Heart left ventricle (tissue), 16 donors: ENCODE data around the gene TSPY3. TPM values are rescaled to one million over a fixed set of nuclear protein-coding genes. Genes with fewer than 3 reads are reported as not detected.
"Not testable (repeated sequence)": the region's sequence is repeated elsewhere in the genome, so short reads cannot be mapped to it uniquely, and the experiment has no call there.

Experiments used
- ATAC-seq, 4 donors: fragments of 200-7000 bp; cut with Tn5 transposase; one replicate each; pipeline ENCODE4 v1.9.1; 2020 to 2022; ENCODE audit warnings: moderate library complexity in 4 of 4, mild to moderate bottlenecking in 3 of 4, moderate number of reproducible peaks in 1 of 4
- DNase-seq, 5 donors: peaks; one replicate each; pipeline ENCODE4 v3.0.0-alpha.2; 2020
- H3K27ac ChIP-seq, 12 donors: fragments of 200-600 bp; sonication (generic) in 4 of 12; one replicate each; pipeline versions ENCODE4 v1.5.0 to v1.8.0; 2016 to 2022; ENCODE audit warnings: mild to moderate bottlenecking in 2 of 12
- H3K27me3 ChIP-seq, 9 donors: fragments of 200-600 bp; sonication (generic) in 2 of 9; one replicate each; pipeline versions ENCODE4 v1.5.1 to v1.8.0; 2016 to 2022; ENCODE audit warnings: mild to moderate bottlenecking in 3 of 9
- H3K36me3 ChIP-seq, 9 donors: fragments of 200-600 bp; sonication (generic) in 2 of 9; one replicate each; pipeline versions ENCODE4 v1.5.0 to v1.8.0; 2018 to 2022; ENCODE audit warnings: mild to moderate bottlenecking in 2 of 9
- H3K4me1 ChIP-seq, 12 donors: fragments of 200-600 bp; sonication (generic) in 4 of 12; one replicate each; pipeline versions ENCODE4 v1.5.0 to v1.8.0; 2016 to 2022; ENCODE audit warnings: mild to moderate bottlenecking in 3 of 12
- H3K4me3 ChIP-seq, 12 donors: fragments of 200-600 bp; sonication (generic) in 4 of 12; one replicate each; pipeline versions ENCODE4 v1.5.0 to v1.8.0; 2017 to 2022; ENCODE audit warnings: mild to moderate bottlenecking in 9 of 12, moderate library complexity in 4 of 12
- H3K9me3 ChIP-seq, 12 donors: fragments of 200-600 bp; sonication (generic) in 4 of 12; one replicate each; pipeline versions ENCODE4 v1.5.0 to v1.8.0; 2016 to 2022; ENCODE audit warnings: mild to moderate bottlenecking in 1 of 12
- WGBS, 4 donors: extraction: QIAGEN DNeasy Blood & Tissue Kit in 2 of 4; methylation state at CpG; one replicate each; pipeline versions ENCODE4 v1.1.5 to v1.1.7; 2013 to 2018; 5-methylcytosine and 5-hydroxymethylcytosine counted together
- intact Hi-C, 10 donors: fragments of 100-400 bp; cut with DNase I; formaldehyde crosslinking; loops; one replicate each; pipeline versions ENCODE4 v1.11.1 to v1.14.2; 2022
- long read RNA-seq, 3 donors: library from polyadenylated mRNA; unstranded; transcript quantifications; one replicate each; pipeline ENCODE4 v2.0.0, GENCODE V29; 2020 to 2021
- polyA plus RNA-seq, 2 donors: library from polyadenylated mRNA; stranded (reverse); fragments of 200-250 nt; gene quantifications; one replicate each; pipeline ENCODE4 v1.2.3, GENCODE V29; 2013
- total RNA-seq, 9 donors: library from RNA; depleted of rRNA in 2 of 9; stranded (reverse); fragments of >200 nt in 2 of 9; fragmentation: NEBNext Ultra II Directional in 3 of 9; extraction: Animal tissue kit (Norgen Biotek cat#: 25700) in 3 of 9; gene quantifications; one replicate each; pipeline versions ENCODE4 v1.1.0 to v1.2.4, GENCODE V29; 2016 to 2023
- donor health status: ischemic (EF 13 %, LVEDD 7.1; RV severe dilation, severe dysfunction).
- donor health status: healthy with polysubstance abuse.
- donor health status: DM: no; HTN: yes; CAD: no.
- donor health status: DM: no; HTN: no; CAD: no.
- donor health status: ischemic (EF 25% LVEDD 6.9; RV normal size, moderate dysfunction).
- donor health status: ischemic (EF 25% LVEDD 5.7; RV mildly dilated, moderate dysfunction).
- donor health status: healthy.
- donor health status: DM: yes; HTN: yes; CAD: no.
- donor health status: ischemic (EF 35%, LVEDD 5.7; RV mildly dilated, moderate dysfunction).
- donor health status: nonischemic (EF 11% LVEDD 7.7; RV severe dilation, severe dysfunction).
- donor health status: DM: yes; HTN: yes; CAD: no.
- donor health status: PGD.
- donor health status: ischemic (EF 29% LVEDD 5.4; RV normal size, mild dysfunction).
- donor health status: nonischemic (EF 23%, LVEDD 6.1; RV moderate dilation, normal function).

TSPY3 gene, protein sequence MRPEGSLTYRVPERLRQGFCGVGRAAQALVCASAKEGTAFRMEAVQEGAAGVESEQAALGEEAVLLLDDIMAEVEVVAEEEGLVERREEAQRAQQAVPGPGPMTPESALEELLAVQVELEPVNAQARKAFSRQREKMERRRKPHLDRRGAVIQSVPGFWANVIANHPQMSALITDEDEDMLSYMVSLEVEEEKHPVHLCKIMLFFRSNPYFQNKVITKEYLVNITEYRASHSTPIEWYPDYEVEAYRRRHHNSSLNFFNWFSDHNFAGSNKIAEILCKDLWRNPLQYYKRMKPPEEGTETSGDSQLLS
- total RNA-seq (not detected), polyA plus RNA-seq (not detected)
- long read RNA-seq, donor 1, result 0 reads
- long read RNA-seq, donor 2, result 0 reads
- long read RNA-seq, donor 3, result 0 reads

DNA sequence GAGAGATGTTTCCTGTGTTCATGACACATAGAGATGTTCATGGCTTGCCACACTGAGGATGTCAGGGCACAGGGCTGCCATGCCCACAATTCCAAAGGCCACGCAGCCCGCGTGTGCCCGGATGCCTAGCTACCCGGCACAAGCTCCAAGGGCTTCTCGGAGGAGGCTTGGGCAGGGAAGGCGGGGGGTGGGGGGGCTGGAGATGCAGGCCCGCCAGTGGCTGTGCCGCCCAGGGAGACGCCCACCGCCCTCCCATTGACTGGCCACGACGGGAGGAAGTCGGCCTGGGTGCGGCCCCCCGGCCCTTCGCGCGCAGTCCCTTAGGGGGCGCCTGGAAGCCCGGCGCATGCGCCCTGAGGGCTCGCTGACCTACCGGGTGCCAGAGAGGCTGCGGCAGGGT, at the start of gene TSPY3:
TSS of gene TSPY3 (plus strand) at position 301 of the 400 bp plus-strand sequence. CDS start at position 347, 46 bp downstream.
- H3K36me3 ChIP-seq, H3K4me1 ChIP-seq, H3K27me3 ChIP-seq, DNase-seq, intact Hi-C loops, H3K9me3 ChIP-seq, ATAC-seq, H3K27ac ChIP-seq, H3K4me3 ChIP-seq: not testable (repeated sequence)
- no CpG with 5 or more reads among the region's 26 CpGs for WGBS, 4 donors

DNA sequence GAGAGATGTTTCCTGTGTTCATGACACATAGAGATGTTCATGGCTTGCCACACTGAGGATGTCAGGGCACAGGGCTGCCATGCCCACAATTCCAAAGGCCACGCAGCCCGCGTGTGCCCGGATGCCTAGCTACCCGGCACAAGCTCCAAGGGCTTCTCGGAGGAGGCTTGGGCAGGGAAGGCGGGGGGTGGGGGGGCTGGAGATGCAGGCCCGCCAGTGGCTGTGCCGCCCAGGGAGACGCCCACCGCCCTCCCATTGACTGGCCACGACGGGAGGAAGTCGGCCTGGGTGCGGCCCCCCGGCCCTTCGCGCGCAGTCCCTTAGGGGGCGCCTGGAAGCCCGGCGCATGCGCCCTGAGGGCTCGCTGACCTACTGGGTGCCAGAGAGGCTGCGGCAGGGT, 40.7 kb upstream of the TSPY3 start, which contains the start of gene TSPY8:
TSS of gene TSPY8 (plus strand) at position 301 of the 400 bp plus-strand sequence. CDS start at position 347, 46 bp downstream.
- DNase-seq, intact Hi-C loops, H3K4me3 ChIP-seq, H3K9me3 ChIP-seq, H3K27ac ChIP-seq, H3K27me3 ChIP-seq, H3K36me3 ChIP-seq, ATAC-seq, H3K4me1 ChIP-seq: not testable (repeated sequence)
- WGBS, 4 donors, result 75 to 81% methylated on average over 2 to 9 of the region's 25 CpGs; no CpG with 5 or more reads in 2 of the 4 donors

GRCh38 chrY:9396527-9396926, 1.7 kb upstream of the TSPY3 start:
- ATAC-seq, H3K4me1 ChIP-seq, H3K27ac ChIP-seq, H3K27me3 ChIP-seq, intact Hi-C loops, H3K4me3 ChIP-seq, H3K9me3 ChIP-seq, H3K36me3 ChIP-seq: not testable (repeated sequence)
- WGBS, 4 donors, result 87 to 88% methylated on average over 13 of the region's 26 CpGs; no CpG with 5 or more reads in 2 of the 4 donors
- peak in 3 of 5 donors; percentile 6 to 58 (median 25) for DNase-seq

Other genes with a start within 250 kb of the TSPY3 start
- not detected for gene TSPY4, start 61.0 kb upstream of the TSPY3 start, total RNA-seq
- not detected for gene TSPY4, start 61.0 kb upstream of the TSPY3 start, polyA plus RNA-seq
- gene TSPY8, start 40.6 kb upstream of the TSPY3 start, total RNA-seq, result not detected
- not detected for gene TSPY8, start 40.6 kb upstream of the TSPY3 start, polyA plus RNA-seq
- not detected for gene TSPY1, start 68.5 kb downstream of the TSPY3 start, total RNA-seq
- gene TSPY1, start 68.5 kb downstream of the TSPY3 start, polyA plus RNA-seq, result not detected
- gene TSPY9, start 88.8 kb downstream of the TSPY3 start, total RNA-seq, result not detected
- gene TSPY9, start 88.8 kb downstream of the TSPY3 start, polyA plus RNA-seq, result not detected
- not detected for gene TSPY10, start 129.5 kb downstream of the TSPY3 start, total RNA-seq
- not detected for gene TSPY10, start 129.5 kb downstream of the TSPY3 start, polyA plus RNA-seq